ENCODE measurements around the gene KRTAP12-2.
"Not testable (repeated sequence)": the region's sequence is repeated elsewhere in the genome, so short reads cannot be mapped to it uniquely, and the experiment has no call there.

DNA sequence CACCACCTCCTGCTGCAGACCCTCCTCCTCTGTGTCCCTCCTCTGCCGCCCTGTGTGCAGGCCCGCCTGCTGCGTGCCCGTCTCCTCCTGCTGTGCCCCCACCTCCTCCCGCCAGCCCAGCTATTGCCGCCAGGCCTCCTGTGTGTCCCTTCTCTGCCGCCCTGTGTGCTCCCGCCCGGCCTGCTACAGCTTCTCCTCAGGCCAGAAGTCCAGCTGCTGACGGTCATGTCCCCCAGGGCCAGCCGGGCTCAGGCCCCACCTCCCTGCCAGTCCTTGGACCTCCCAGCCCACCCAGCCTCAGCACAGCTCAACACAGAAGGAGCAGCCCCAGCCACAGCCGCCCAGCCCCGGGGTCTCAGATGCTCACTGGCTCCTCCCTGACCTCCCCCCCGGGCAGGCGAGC is 38.9 kb downstream of the KRTAP12-2 start:
- not testable (repeated sequence) for TF ChIP-seq POLR2A, POLR2AphosphoS5 (IDR thresholded peaks at IDR 0.05)
- TF ChIP-seq, protein P1, sequence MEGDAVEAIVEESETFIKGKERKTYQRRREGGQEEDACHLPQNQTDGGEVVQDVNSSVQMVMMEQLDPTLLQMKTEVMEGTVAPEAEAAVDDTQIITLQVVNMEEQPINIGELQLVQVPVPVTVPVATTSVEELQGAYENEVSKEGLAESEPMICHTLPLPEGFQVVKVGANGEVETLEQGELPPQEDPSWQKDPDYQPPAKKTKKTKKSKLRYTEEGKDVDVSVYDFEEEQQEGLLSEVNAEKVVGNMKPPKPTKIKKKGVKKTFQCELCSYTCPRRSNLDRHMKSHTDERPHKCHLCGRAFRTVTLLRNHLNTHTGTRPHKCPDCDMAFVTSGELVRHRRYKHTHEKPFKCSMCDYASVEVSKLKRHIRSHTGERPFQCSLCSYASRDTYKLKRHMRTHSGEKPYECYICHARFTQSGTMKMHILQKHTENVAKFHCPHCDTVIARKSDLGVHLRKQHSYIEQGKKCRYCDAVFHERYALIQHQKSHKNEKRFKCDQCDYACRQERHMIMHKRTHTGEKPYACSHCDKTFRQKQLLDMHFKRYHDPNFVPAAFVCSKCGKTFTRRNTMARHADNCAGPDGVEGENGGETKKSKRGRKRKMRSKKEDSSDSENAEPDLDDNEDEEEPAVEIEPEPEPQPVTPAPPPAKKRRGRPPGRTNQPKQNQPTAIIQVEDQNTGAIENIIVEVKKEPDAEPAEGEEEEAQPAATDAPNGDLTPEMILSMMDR (IDR thresholded peaks at IDR 0.05) = not testable (repeated sequence)
